HEK293T (cell line): ENCODE measurements around the gene FOXI3.

Experiments
- CTCF ChIA-PET: fragments of 350-600 bp; formaldehyde crosslinking; extraction: SDS; loops from one replicate; lab custom pipeline; 2021; ENCODE audit warnings: antibody characterized with exemption, inconsistent platforms; lab: Yijun Ruan, JAX
- POLR2A ChIA-PET: fragments of 350-600 bp; formaldehyde crosslinking; extraction: SDS; loops from one replicate; lab custom pipeline; 2020; ENCODE audit warnings: antibody characterized with exemption, inconsistent platforms; lab: Yijun Ruan, JAX
- DNase-seq: peaks from one replicate; pipeline ENCODE4 v3.0.0; 2012; ENCODE audit warnings: mixed read lengths; ENCODE audit errors: extremely low spot score
- ARNT ChIP-seq: fragments of 450-650 bp; IDR thresholded peaks from 2 replicates; pipeline ENCODE4 v1.6.1; 2017; ENCODE audit warnings: mild to moderate bottlenecking
- BHLHE40 ChIP-seq: fragments of 450-650 bp; IDR thresholded peaks from 2 replicates; pipeline ENCODE4 v1.6.1; 2016; ENCODE audit warnings: mild to moderate bottlenecking, moderate library complexity, borderline replicate concordance
- CTBP1 ChIP-seq: fragments of 450-650 bp; IDR thresholded peaks from 2 replicates; pipeline ENCODE4 v1.6.1; 2016; ENCODE audit warnings: borderline replicate concordance
- ELF4 ChIP-seq: fragments of 450-650 bp; IDR thresholded peaks from 2 replicates; pipeline ENCODE4 v1.6.1; 2017; ENCODE audit warnings: antibody characterized with exemption
- FOXA1 ChIP-seq: fragments of 450-650 bp; IDR thresholded peaks from 2 replicates; pipeline ENCODE4 v1.6.1; 2016; ENCODE audit warnings: mild to moderate bottlenecking
- FOXK2 ChIP-seq: fragments of 450-650 bp; IDR thresholded peaks from 2 replicates; pipeline ENCODE4 v1.6.1; 2016; ENCODE audit warnings: mild to moderate bottlenecking
- FOXM1 ChIP-seq: fragments of 450-650 bp; IDR thresholded peaks from 2 replicates; pipeline ENCODE4 v1.6.1; 2017; ENCODE audit warnings: mild to moderate bottlenecking, borderline replicate concordance
- HDGF ChIP-seq: fragments of 450-650 bp; IDR thresholded peaks from 2 replicates; pipeline ENCODE4 v1.6.1; 2017; ENCODE audit warnings: antibody characterized with exemption, borderline replicate concordance
- L3MBTL2 ChIP-seq: fragments of 450-650 bp; conservative IDR thresholded peaks from 2 replicates; pipeline ENCODE4 v1.6.1; 2016; ENCODE audit warnings: mild to moderate bottlenecking
- LEF1 ChIP-seq: fragments of 450-650 bp; IDR thresholded peaks from 2 replicates; pipeline ENCODE4 v1.6.1; 2017; ENCODE audit warnings: mild to moderate bottlenecking, borderline replicate concordance
- NFRKB ChIP-seq: fragments of 450-650 bp; IDR thresholded peaks from 2 replicates; pipeline ENCODE4 v1.6.1; 2016; ENCODE audit warnings: mild to moderate bottlenecking, moderate library complexity
- PKNOX1 ChIP-seq: fragments of 450-650 bp; IDR thresholded peaks from 2 replicates; pipeline ENCODE4 v1.6.1; 2016
- SP1 ChIP-seq: fragments of 450-650 bp; IDR thresholded peaks from 2 replicates; pipeline ENCODE4 v1.6.1; 2017
- SUZ12 ChIP-seq: fragments of 450-650 bp; IDR thresholded peaks from 2 replicates; pipeline ENCODE4 v1.6.1; 2016; ENCODE audit warnings: mild to moderate bottlenecking
- TARDBP ChIP-seq: fragments of 450-650 bp; IDR thresholded peaks from 2 replicates; pipeline ENCODE4 v1.6.1; 2016
- ZNF384 ChIP-seq: fragments of 450-650 bp; IDR thresholded peaks from 2 replicates; pipeline ENCODE4 v1.6.1; 2016

The FOXI3 gene

DNA sequence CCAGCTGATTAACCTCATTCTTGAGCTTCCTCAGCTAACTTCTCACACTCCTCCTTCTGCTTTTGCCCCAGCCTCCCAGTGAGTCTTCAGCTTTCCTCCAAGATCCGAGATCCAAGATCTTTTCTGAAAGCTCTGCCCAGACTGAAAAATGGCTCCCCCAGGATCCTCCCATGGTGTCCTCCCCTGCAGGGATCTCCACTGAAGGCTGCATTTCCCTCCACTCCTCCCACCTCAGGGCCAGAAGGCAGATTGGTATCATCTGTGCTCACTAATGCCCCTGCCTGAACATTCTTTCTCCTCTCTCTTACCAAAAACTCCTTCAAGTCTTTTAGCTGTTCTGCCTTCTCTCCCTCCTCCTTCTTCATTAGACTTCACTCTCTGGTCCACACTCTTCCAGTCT is 6.1 kb upstream of the FOXI3 start:
- CTCF ChIA-PET = no interaction called here
- TF ChIP-seq L3MBTL2 (no peak), SUZ12 (no peak), TARDBP (no peak), ZNF384 (no peak), NFRKB (no peak), SP1 (no peak), PKNOX1 (no peak), CTBP1 (no peak), LEF1 (no peak), ARNT (no peak), FOXK2 (no peak), FOXA1 (no peak), BHLHE40 (no peak), HDGF (no peak), FOXM1 (no peak)
- POLR2A ChIA-PET = no interaction called here
- DNase-seq = no peak

DNA sequence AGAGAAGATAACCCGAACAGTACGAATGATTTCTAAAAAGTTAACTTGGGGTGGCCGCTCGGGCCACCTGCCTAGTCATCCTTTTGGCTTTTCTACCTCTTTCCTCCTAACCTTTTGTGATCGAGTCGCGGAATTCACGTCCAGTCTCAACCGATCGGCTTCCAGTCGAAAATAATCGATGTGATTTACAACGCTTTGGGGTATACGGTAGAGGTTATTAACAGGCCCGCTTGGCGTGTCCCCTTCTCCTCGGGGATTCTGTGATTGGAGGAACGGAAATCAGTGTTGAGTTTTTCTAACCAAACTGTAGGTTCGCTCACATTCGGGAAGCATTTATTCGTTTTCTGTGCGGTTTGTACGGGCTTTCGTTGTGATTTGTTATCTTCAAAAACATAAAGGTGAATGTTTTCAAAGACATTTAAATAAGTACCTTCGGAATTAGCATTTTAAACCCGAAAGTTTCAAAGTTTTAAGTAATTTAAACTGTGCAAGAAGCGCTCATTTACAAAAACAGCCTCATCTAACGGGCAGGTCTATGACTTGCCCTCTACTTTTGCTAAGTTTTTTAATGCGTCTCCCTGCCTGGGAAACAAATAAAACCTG is 588 bp upstream of the FOXI3 start:
- ChIA-PET POLR2A (no interaction called here), CTCF (no interaction called here)
- peak; percentile 28 for DNase-seq
- TF ChIP-seq ELF4 (no peak), L3MBTL2 (peak; percentile 30; the same call in 1 of the 2 replicates)

- TF ChIP-seq FOXA1 (no peak), ELF4 (no peak), FOXK2 (no peak), PKNOX1 (no peak), L3MBTL2 (no peak), ARNT (no peak), TARDBP (no peak), SUZ12 (no peak), FOXM1 (no peak), SP1 (no peak), LEF1 (no peak)
- POLR2A ChIA-PET = no interaction called here
- peak; percentile 28 for DNase-seq
- CTCF ChIA-PET = no interaction called here
These were observed 505 bp downstream of the FOXI3 start for GRCh38 chr2:88451811-88452564.

DNA sequence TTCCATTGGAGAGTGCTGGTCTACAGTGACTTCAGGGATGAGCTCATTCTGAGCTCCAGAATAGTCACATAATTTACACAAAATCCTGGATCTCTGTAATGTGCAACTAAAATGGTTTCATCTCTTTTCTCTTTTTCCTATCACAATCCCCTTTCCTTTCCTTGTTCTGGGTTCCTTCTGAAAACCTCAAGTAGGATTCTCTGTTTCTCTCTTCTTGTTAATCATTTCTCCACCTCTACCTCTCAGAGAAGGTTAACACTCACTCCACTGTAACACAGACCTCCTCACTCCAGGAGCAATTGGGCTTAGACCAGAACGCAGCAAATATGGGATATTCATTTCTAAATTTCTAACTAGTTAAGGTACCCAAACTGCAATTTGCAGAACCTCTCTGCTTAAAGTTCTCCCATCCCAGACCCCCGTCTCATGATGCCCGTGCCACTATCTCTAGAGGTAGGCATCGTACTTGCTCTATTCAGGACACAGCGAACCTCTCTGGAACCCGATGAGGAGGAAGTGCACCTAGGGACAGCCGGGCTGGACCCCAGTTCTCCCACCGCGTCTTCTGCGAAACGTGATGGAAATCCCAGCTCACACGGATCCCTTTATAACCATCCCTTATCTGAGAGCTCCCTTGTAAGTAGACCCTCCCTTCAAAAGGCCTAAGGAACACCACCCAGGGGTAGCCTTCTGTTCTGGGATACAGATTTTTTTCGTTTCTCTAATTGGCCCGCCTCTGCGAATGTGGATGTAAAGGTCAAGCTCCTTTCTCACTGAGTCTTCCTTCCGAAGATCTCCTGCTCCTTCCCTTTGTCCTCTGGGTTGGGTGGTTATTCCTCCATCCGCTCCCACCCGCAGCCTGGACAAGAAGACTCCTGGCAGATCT is 1.3 kb downstream of the FOXI3 start:
- ChIA-PET CTCF (no interaction called here), POLR2A (no interaction called here)
- no peak for DNase-seq

DNA sequence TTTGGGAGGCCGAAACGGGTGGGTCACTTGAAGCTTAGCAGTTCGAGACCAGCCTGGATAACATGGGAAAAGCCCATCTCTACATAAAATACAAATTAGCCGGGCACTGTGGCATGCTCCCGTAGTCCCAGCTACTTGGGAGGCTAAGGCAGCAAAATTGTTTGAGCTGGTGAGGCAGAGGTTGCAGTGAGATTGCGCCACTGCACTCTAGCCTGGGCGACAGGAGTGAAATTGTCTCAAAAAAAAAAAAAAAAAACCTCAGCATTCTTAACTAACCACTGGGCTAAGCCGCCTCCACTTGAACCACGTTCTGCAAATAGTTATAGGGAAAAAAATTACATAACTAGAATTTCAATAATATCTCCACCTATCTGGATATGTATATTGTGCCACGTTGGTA is 2.3 kb downstream of the FOXI3 start:
- ChIA-PET POLR2A (no interaction called here), CTCF (no interaction called here)
- DNase-seq = no peak
- TF ChIP-seq HDGF (no peak), ELF4 (no peak), ZNF384 (no peak), FOXM1 (no peak), SP1 (no peak), BHLHE40 (no peak)

More for the DNA sequence above, 1.3 kb downstream of the FOXI3 start:
- TF ChIP-seq HDGF = no peak

DNA sequence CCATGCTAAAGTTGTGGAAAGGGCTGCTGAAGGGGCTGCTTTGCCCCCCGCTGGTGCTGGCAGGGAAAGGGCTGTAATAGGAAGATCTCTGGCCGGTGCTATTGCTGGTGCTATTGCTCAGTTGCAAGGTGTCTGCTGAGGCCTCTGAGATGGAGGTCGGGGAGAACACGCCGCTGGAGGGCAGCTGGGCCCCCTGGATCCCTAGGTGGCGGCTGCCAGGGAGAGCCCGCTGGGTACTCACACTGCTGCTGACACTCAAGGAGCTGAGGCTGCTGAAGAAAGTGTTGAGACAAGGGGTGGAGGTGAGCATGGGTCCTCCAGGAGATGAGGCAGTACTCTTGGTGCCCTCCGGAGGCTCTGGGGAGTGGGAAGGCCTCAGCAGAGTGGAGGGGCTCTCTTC is 4.2 kb downstream of the FOXI3 start:
- DNase-seq = no peak
- TF ChIP-seq L3MBTL2 = no peak
- no peak for TF ChIP-seq FOXM1
- no peak for TF ChIP-seq PKNOX1
- ChIA-PET CTCF (no interaction called here), POLR2A (no interaction called here)
